ENCODE measurements around the gene MLH3.

Gene MLH3

GRCh38 chr14:75064205-75064567 is 12.9 kb upstream of the MLH3 start:
- no peak for DNase-seq

GRCh38 chr14:75063491-75064204 is 12.4 kb upstream of the MLH3 start, which contains the start of gene ACYP1:
Gene ACYP1, minus strand, starts transcription at chr14:75064024. Its CDS starts 471 bp downstream, at chr14:75063553.
- peak; percentile 96 for DNase-seq

GRCh38 chr14:75063013-75063412 is 11.7 kb upstream of the MLH3 start:
- DNase-seq = no peak

DNA sequence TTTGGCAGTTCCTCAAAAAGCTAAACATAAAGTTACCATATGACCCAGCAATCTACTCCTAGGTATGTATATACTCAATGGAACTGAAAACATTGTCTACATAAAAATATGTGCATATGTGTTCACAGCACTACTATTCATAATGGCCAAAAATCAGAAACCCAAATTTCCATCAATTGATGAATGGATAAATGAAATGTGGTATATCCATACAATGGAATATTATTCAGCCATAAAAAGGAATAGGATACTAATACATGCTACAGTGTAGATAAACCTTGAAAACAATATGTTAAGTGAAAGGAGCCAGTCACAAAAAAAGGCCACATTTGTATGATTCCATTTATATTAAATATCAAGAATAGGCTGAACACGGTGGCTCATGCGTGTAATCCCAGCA is 9.2 kb upstream of the MLH3 start:
- DNase-seq = no peak

DNA sequence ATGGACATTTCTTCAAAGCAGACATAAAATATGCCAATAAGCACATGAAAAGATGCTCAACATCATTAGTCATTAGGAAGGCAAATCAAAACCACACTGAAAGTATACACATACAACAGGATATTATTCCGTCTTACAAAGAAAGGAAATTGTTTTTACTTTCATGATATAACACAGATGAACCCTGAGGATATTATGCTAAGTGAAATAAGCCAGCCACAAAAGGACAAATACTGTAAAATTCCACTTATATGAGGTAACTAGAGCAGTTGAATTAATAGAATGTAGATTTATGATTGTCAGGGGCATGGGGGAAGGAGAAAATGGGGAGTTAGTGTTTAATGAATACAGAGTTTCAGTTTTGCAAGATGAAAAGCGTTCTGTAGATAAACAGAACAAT is 8.4 kb upstream of the MLH3 start:
- DNase-seq = no peak

- no peak for DNase-seq
Observed at GRCh38 chr14:75054421-75054820, 3.2 kb upstream of the MLH3 start.

- no peak for DNase-seq
Observed at GRCh38 chr14:75053396-75054291, 2.4 kb upstream of the MLH3 start.

DNA sequence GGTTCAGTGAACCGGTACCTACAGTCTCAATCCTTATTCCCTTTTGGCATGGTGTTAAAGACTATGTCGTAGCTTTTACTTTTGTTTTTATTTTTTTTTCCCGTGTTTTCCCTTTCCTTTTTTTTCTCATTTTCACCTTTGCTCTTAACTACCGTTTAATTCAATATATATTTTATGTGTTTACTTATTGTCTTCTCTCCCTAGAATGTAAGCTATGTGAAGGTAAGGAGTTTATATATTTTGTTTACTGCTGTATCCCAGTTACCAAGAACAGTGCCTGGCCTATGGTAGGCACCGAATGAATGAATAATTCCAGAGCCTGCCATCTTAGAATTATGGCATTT is 261 bp upstream of the MLH3 start:
- no peak for DNase-seq

- DNase-seq = no peak
Observed at GRCh38 chr14:75049731-75050201, 1.5 kb downstream of the MLH3 start.

- DNase-seq = no peak
Observed at GRCh38 chr14:75049136-75049535, 2.1 kb downstream of the MLH3 start.

DNA sequence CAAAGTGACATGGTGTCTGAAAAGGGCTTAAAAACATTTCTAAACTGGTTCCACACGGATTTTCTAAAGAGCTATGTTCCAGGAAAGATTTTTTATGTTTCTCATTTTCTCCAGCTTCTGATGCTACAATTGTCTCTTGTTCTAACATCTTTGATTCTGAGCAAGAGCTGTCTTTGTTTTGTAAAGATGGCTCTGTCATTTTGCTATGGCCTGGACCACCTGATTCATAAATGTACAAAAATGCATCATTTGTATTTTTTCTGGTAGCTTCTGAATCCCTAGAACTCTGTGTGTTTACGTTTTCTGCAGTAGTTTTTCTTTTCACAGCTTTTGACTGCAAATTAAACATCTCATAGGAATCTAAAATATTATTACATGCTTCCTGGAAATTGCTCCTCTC is 3.2 kb downstream of the MLH3 start:
- DNase-seq = no peak

- DNase-seq = no peak
Observed at GRCh38 chr14:75047506-75047905, 3.8 kb downstream of the MLH3 start.

DNA sequence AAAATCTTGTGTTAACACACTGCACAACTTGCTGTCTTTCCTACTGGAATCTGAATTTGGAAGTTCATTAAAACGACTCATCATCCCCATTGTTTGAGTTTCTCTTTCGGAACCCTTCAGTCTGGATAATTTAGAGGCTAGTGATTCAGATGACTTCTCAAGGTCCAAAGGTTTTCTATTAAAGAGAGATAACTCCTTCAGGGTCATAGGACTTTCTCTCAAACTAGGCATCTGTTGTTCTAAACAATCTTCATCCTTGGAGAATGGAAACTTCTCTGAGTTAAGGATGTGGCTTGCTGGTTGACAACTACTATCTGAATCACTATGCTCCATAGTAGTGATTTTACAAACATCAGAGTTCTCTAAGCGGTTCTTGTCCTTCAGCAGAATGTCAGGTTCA is 4.4 kb downstream of the MLH3 start:
- no peak for DNase-seq

- DNase-seq = no peak
Observed at GRCh38 chr14:75046275-75046674, 5.0 kb downstream of the MLH3 start.

DNA sequence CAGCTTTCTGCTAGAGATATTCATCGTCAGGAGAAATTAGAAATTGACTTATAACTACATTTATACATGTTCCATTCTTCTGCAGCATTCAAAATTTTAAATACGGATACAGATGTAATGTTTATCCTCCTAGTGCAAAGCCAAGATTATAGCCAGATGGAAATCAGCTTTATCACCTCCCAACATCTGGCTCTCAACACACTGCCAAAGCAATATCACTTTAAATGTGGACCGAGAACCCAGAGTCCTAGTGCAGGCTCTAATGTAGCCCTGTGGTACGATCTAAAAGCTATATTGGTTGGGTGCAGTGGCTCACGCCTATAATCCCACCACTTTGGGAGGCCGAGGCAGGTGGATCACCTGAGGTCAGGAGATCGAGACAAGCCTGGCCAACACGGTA is 6.5 kb downstream of the MLH3 start:
- no peak for DNase-seq

DNA sequence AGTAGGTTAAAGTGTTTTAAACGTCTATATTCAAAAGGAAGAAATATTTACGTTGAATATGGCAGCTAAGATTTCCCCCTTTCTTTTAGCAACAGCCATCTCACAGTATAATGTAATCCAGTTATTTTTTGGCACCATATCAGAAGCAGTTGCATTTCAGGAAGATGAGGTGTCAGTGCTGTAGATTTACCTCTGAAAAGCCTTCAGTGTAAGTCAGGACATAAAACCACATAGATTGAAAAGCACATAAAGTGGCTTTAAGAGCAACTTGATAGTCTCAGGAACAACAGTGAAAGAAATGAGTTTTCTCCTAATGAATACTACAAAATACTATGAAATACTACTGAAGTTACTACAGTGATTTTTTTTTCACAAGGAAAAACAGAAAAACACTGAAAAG is 6.9 kb downstream of the MLH3 start:
- DNase-seq = no peak

DNA sequence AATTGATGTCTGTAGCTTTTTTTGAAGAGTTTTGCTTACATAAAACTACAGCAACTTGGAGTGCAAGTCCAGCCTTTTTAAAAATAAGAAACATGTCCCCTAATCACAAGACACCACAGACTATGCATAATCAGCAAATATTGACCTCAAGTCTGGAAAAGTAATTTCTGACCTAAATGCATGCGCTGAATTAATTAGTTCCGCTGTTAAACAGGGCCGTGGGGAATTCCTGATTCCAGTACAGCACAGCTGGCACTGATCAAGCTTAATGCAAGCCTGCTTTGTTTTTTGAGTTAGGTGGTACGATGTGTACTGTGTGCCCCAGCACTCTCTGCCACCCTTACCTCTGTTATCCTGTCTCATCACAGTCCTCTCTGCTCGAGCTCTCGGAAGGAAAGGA is 9.2 kb downstream of the MLH3 start:
- no peak for DNase-seq

GRCh38 chr14:75041613-75042012 is 9.7 kb downstream of the MLH3 start:
- no peak for DNase-seq

- DNase-seq = no peak
Observed at GRCh38 chr14:75040959-75041358, 10.3 kb downstream of the MLH3 start.

GRCh38 chr14:75040507-75040906 is 10.8 kb downstream of the MLH3 start:
- no peak for DNase-seq

DNA sequence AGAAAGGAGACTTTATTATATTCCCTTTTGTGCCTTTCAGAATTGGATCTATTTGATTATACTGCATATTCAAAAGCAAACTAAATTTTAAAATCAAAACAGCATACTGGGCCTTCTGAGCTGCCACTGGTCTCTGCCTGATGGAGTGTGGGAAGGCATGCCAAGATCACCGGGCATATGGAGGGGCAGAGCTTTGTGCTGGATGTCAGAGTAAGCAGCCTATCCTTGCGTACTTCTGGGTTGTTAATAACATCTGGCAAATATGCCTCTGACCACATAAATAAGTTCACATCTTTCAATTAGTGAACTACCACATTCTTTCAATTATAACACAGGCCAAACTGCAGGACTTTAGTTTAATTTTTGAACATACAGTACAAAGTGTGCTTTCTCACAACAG is 18.3 kb downstream of the MLH3 start:
- DNase-seq = no peak

GRCh38 chr14:75030147-75030546 is 21.1 kb downstream of the MLH3 start:
- DNase-seq = no peak

- no peak for DNase-seq
Observed at GRCh38 chr14:75025876-75026275, 25.4 kb downstream of the MLH3 start.

DNA sequence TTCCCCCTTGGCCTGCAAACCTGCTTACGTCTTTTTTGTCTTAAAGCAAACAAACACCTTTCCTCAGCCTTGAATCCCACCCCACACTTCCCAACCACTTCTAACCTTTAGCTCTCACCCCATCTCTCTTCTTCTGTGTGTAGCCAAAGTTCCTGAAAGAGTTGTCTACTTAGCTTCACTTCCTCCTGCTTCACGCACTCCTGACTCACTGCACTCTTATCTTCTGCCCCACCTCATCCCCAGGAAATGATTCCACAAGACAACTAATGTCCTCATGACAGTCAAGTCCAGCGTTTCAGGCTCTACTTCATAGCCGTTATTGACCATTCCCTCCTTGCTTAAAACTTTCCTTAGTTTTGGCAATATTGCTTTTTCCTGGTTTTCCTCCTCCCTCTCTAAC is 26.2 kb downstream of the MLH3 start:
- DNase-seq = no peak

All from retina (tissue), 1 donor.